RWPE2 (cell line): ENCODE measurements around the gene PHKG2.

Source experiments
- ATAC-seq: fragments of 200-7000 bp; cut with Tn5 transposase; 3 replicates; pipeline ENCODE4 v1.9.1; 2021; ENCODE audit warnings: low read depth
- DNase-seq: peaks from one replicate; pipeline ENCODE4 v3.0.0-alpha.2; 2020; ENCODE audit warnings: low spot score
- H3K27ac ChIP-seq: fragments of 450-650 bp; 2 replicates; pipeline ENCODE4 v1.5.1; 2017; ENCODE audit warnings: mild to moderate bottlenecking; ENCODE audit not compliant: poor library complexity, severe bottlenecking
- H3K27me3 ChIP-seq: fragments of 250-450 bp; sonication (Bioruptor Pico); 2 replicates; pipeline ENCODE4 v1.5.1; 2021; ENCODE audit warnings: mild to moderate bottlenecking, moderate library complexity; ENCODE audit not compliant: insufficient read depth, poor library complexity, severe bottlenecking
- H3K36me3 ChIP-seq: fragments of 250-450 bp; sonication (Bioruptor Pico); 2 replicates; pipeline ENCODE4 v1.5.1; 2020; ENCODE audit warnings: low read depth, mild to moderate bottlenecking, moderate library complexity
- H3K4me1 ChIP-seq: fragments of 250-450 bp; sonication (Bioruptor Pico); 2 replicates; pipeline ENCODE4 v1.5.1; 2021; ENCODE audit warnings: mild to moderate bottlenecking, moderate library complexity; ENCODE audit not compliant: insufficient read depth, poor library complexity, severe bottlenecking
- H3K4me3 ChIP-seq: fragments of 250-450 bp; sonication (Bioruptor Pico); 2 replicates; pipeline ENCODE4 v1.5.1; 2021; ENCODE audit warnings: mild to moderate bottlenecking, moderate library complexity; ENCODE audit not compliant: severe bottlenecking
- H3K9me3 ChIP-seq: fragments of 250-450 bp; sonication (Bioruptor Pico); 2 replicates; pipeline ENCODE4 v1.5.1; 2021; ENCODE audit warnings: mild to moderate bottlenecking, moderate library complexity; ENCODE audit not compliant: severe bottlenecking
- CTCF ChIP-seq: fragments of 450-650 bp; IDR thresholded peaks from one replicate; pipeline ENCODE4 v1.5.1; 2017; ENCODE audit warnings: mild to moderate bottlenecking, moderate library complexity; ENCODE audit not compliant: poor library complexity, severe bottlenecking

The PHKG2 gene

GRCh38 chr16:30755955-30756780 is 7.9 kb downstream of the PHKG2 start:
- ATAC-seq = no peak
- H3K9me3 ChIP-seq = no peaks in the 10 kb centered on the region
- no peak for DNase-seq
- no peaks in the 10 kb centered on the region for H3K4me1 ChIP-seq
- H3K27me3 ChIP-seq = no peaks in the 10 kb centered on the region
- TF ChIP-seq CTCF = no peak
- peaks cover 52% of the 10 kb centered on the region for H3K36me3 ChIP-seq
- H3K27ac ChIP-seq = no peak overlapping the region
- no peak overlapping the region for H3K4me3 ChIP-seq

- Histone ChIP-seq H3K27ac (no peak overlapping the region), H3K4me1 (no peaks in the 10 kb centered on the region), H3K4me3 (no peak overlapping the region), H3K9me3 (no peaks in the 10 kb centered on the region), H3K36me3 (peaks cover 46% of the 10 kb centered on the region), H3K27me3 (no peaks in the 10 kb centered on the region)
- DNase-seq (no peak), ATAC-seq (no peak)
- no peak for TF ChIP-seq CTCF
Observed at GRCh38 chr16:30756781-30757100, 8.5 kb downstream of the PHKG2 start.

GRCh38 chr16:30757316-30757715 is 9.1 kb downstream of the PHKG2 start:
- H3K36me3 ChIP-seq = peaks cover 43% of the 10 kb centered on the region
- H3K27me3 ChIP-seq = no peaks in the 10 kb centered on the region
- DNase-seq (no peak), ATAC-seq (no peak)
- TF ChIP-seq CTCF = no peak
- no peaks in the 10 kb centered on the region for H3K4me1 ChIP-seq
- no peak overlapping the region for H3K4me3 ChIP-seq
- H3K9me3 ChIP-seq = no peaks in the 10 kb centered on the region
- H3K27ac ChIP-seq = no peak overlapping the region

- Histone ChIP-seq H3K4me3 (no peak overlapping the region), H3K27ac (no peak overlapping the region), H3K36me3 (peaks cover 38% of the 10 kb centered on the region), H3K27me3 (no peaks in the 10 kb centered on the region), H3K9me3 (no peaks in the 10 kb centered on the region), H3K4me1 (peaks cover 10% of the 10 kb centered on the region)
- DNase-seq (no peak), ATAC-seq (no peak)
- TF ChIP-seq CTCF = no peak
Observed at GRCh38 chr16:30758988-30759491, 10.8 kb downstream of the PHKG2 start.

- peaks cover 10% of the 10 kb centered on the region for H3K4me1 ChIP-seq
- H3K4me3 ChIP-seq = no peak overlapping the region
- no peak overlapping the region for H3K27ac ChIP-seq
- no peak for TF ChIP-seq CTCF
- peak; percentile 45 for DNase-seq
- peaks cover 38% of the 10 kb centered on the region for H3K36me3 ChIP-seq
- no peak for ATAC-seq
- H3K9me3 ChIP-seq = no peaks in the 10 kb centered on the region
- H3K27me3 ChIP-seq = no peaks in the 10 kb centered on the region
Observed at GRCh38 chr16:30760001-30760559, 11.9 kb downstream of the PHKG2 start.
